HEK293 (cell line): ENCODE measurements around the gene DDX20.

Source experiments
- CTCF ChIA-PET: fragments of 350-600 bp; formaldehyde crosslinking; extraction: SDS; loops from one replicate; lab custom pipeline; 2021; ENCODE audit warnings: antibody characterized with exemption; lab: Yijun Ruan, JAX
- POLR2A ChIA-PET: fragments of 300-600 bp; formaldehyde crosslinking; extraction: SDS; loops from one replicate; lab custom pipeline; 2020; ENCODE audit warnings: antibody characterized with exemption, inconsistent platforms; lab: Yijun Ruan, JAX
- H3K27ac ChIP-seq: fragments of 200-500 bp; sonication (Bioruptor generic); 2 replicates; pipeline ENCODE4 v1.5.1; 2014; ENCODE audit warnings: low read depth, low read length, control low read depth, inconsistent platforms; ENCODE audit errors: extremely low read depth
- H3K36me3 ChIP-seq, 2 experiments: fragments of 200-500 bp in 1 of 2; sonication (Bioruptor generic) in 1 of 2; 1 replicate in 1 of 2; 2 replicates in 1 of 2; pipeline ENCODE4 v1.5.1; 2014 to 2017; ENCODE audit warnings: inconsistent platforms in 2 of 2, low read length in 2 of 2; ENCODE audit not compliant: control insufficient read depth in 2 of 2, insufficient read depth in 1 of 2
- H3K4me1 ChIP-seq: fragments of 200-500 bp; sonication (Bioruptor generic); 2 replicates; pipeline ENCODE4 v1.5.1; 2014; ENCODE audit warnings: mild to moderate bottlenecking, low read length, inconsistent platforms; ENCODE audit not compliant: control insufficient read depth, insufficient read depth
- H3K4me3 ChIP-seq: 2 replicates; pipeline ENCODE4 v1.5.1; 2011; ENCODE audit warnings: low read depth, mild to moderate bottlenecking, control low read depth, low read length, moderate library complexity
- H3K9me3 ChIP-seq: fragments of 200-500 bp; sonication (Bioruptor generic); 2 replicates; pipeline ENCODE4 v1.5.1; 2014; ENCODE audit warnings: low read depth, low read length, inconsistent platforms; ENCODE audit not compliant: control insufficient read depth, insufficient read depth
- EGR2 ChIP-seq: fragments of 450-650 bp; formaldehyde crosslinking; IDR thresholded peaks from 2 replicates; pipeline ENCODE4 v1.5.1; 2016; ENCODE audit warnings: low read depth, missing biosample characterization, missing genetic modification characterization
- GFI1B ChIP-seq: fragments of 450-650 bp; formaldehyde crosslinking; IDR thresholded peaks from 2 replicates; pipeline ENCODE4 v1.5.1; 2016; ENCODE audit warnings: missing biosample characterization, missing genetic modification characterization
- GLIS1 ChIP-seq: fragments of 450-650 bp; formaldehyde crosslinking; IDR thresholded peaks from 2 replicates; pipeline ENCODE4 v1.5.1; 2016; ENCODE audit warnings: missing biosample characterization, missing genetic modification characterization
- GLIS2 ChIP-seq: fragments of 450-650 bp; formaldehyde crosslinking; IDR thresholded peaks from 2 replicates; pipeline ENCODE4 v1.5.1; 2016; ENCODE audit warnings: missing biosample characterization, missing genetic modification characterization
- KLF8 ChIP-seq: fragments of 450-650 bp; formaldehyde crosslinking; IDR thresholded peaks from 2 replicates; pipeline ENCODE4 v1.5.1; 2016; ENCODE audit warnings: missing biosample characterization, missing genetic modification characterization
- OVOL3 ChIP-seq: fragments of 450-650 bp; formaldehyde crosslinking; IDR thresholded peaks from 2 replicates; pipeline ENCODE4 v1.5.1; 2016; ENCODE audit warnings: missing biosample characterization, missing genetic modification characterization
- TRIM28 ChIP-seq: IDR thresholded peaks from 2 replicates; pipeline ENCODE4 v1.6.1; 2011; ENCODE audit warnings: low read length, control low read depth, borderline replicate concordance
- ZBTB1 ChIP-seq: fragments of 450-650 bp; formaldehyde crosslinking; IDR thresholded peaks from 2 replicates; pipeline ENCODE4 v1.5.1; 2016; ENCODE audit warnings: missing biosample characterization, missing genetic modification characterization
- ZBTB17 ChIP-seq: fragments of 450-650 bp; formaldehyde crosslinking; IDR thresholded peaks from 2 replicates; pipeline ENCODE4 v1.5.1; 2016; ENCODE audit warnings: missing biosample characterization, missing genetic modification characterization
- ZBTB7A ChIP-seq: fragments of 450-650 bp; formaldehyde crosslinking; IDR thresholded peaks from 2 replicates; pipeline ENCODE4 v1.5.1; 2016; ENCODE audit warnings: low read depth, missing biosample characterization, missing genetic modification characterization
- ZBTB8A ChIP-seq: fragments of 450-650 bp; formaldehyde crosslinking; IDR thresholded peaks from 2 replicates; pipeline ENCODE4 v1.5.1; 2016; ENCODE audit warnings: missing biosample characterization, missing genetic modification characterization
- ZFHX2 ChIP-seq: fragments of 450-650 bp; formaldehyde crosslinking; conservative IDR thresholded peaks from 2 replicates; pipeline ENCODE4 v1.5.1; 2016; ENCODE audit warnings: missing biosample characterization, missing genetic modification characterization
- ZIC2 ChIP-seq: fragments of 450-650 bp; formaldehyde crosslinking; IDR thresholded peaks from 2 replicates; pipeline ENCODE4 v1.5.1; 2016; ENCODE audit warnings: missing biosample characterization, missing genetic modification characterization
- ZNF16 ChIP-seq: fragments of 450-650 bp; formaldehyde crosslinking; IDR thresholded peaks from 2 replicates; pipeline ENCODE4 v1.5.1; 2016; ENCODE audit warnings: low read depth, missing biosample characterization, missing genetic modification characterization
- ZNF366 ChIP-seq: fragments of 450-650 bp; formaldehyde crosslinking; conservative IDR thresholded peaks from 2 replicates; pipeline ENCODE4 v1.5.1; 2016; ENCODE audit warnings: missing biosample characterization, missing genetic modification characterization
- ZNF510 ChIP-seq: fragments of 450-650 bp; formaldehyde crosslinking; IDR thresholded peaks from 2 replicates; pipeline ENCODE4 v1.5.1; 2018; ENCODE audit warnings: mild to moderate bottlenecking, missing genetic modification characterization, missing biosample characterization; ENCODE audit not compliant: insufficient replicate concordance
- ZNF785 ChIP-seq: fragments of 450-650 bp; formaldehyde crosslinking; IDR thresholded peaks from 2 replicates; pipeline ENCODE4 v1.5.1; 2016; ENCODE audit warnings: missing biosample characterization, missing genetic modification characterization
- TF ChIP-seq, protein P1 (sequence below): IDR thresholded peaks from 2 replicates; pipeline ENCODE4 v1.6.1; 2011; ENCODE audit warnings: mild to moderate bottlenecking, low read depth, low read length, borderline replicate concordance
- TF ChIP-seq, protein P2 (sequence below): fragments of 450-650 bp; formaldehyde crosslinking; IDR thresholded peaks from 2 replicates; pipeline ENCODE4 v1.5.1; 2016; ENCODE audit warnings: missing biosample characterization, missing genetic modification characterization
- TF ChIP-seq, protein P3 (sequence below): fragments of 450-650 bp; formaldehyde crosslinking; IDR thresholded peaks from 2 replicates; pipeline ENCODE4 v1.5.1; 2017; ENCODE audit warnings: missing biosample characterization, missing genetic modification characterization

Gene DDX20

DNA sequence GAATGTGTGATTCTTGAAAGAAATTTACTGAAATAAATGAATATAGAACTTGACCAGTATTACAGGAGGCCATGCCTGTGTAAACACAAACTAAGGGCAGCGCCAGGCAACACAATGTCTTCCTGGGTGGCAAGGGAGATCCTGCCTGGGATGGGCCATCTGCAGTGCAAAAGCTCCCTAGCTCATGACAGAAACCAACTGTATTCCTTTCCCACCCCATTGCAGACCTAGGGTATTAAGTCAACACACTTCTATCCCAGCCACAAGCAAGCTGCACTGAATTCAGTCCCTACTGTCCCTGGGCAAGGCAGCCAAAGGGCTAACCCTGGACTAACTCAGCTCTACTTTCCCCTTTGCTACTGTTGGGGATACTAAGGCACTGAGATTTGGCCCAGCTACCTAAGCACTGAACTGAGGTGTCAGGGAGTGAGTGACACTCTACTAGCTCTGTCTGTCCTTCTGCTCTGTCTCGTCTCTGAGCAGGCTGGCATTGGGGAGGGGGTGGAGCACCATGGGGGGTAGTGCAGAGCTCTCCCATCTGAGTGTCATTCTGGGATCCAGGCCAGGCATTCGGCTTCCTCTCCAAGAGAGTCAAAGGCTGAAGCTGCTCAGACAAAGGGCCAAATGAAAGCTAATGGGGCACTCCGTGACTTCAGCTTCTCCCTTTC lies 19.0 kb upstream of the DDX20 start:
- no peak overlapping the region for H3K27ac ChIP-seq
- ChIA-PET CTCF (interaction anchor here (0.6 to 6.0 kb wide), 7 partner anchors 8 to 255 kb away, joined by 3 to 44 read pairs (median 7); no protein-coding TSS in a partner anchor), POLR2A (interaction anchor here (0.5 to 1.5 kb wide), 4 partner anchors 9 to 673 kb away, joined by 4 to 7 read pairs (median 4); partner anchors contain the start of gene DDX20)
- no peaks in the 10 kb centered on the region for H3K9me3 ChIP-seq
- TF ChIP-seq ZBTB7A (no peak), ZIC2 (tag by site-specific recombination) (no peak), ZNF510 (tag by site-specific recombination) (no peak), ZNF16 (tag by site-specific recombination) (no peak), ZBTB17 (tag by site-specific recombination) (peak; percentile 97), GLIS1 (tag by site-specific recombination) (peak; percentile 92), GLIS2 (peak; percentile 60), ZBTB8A (peak; percentile 33; the same call in 1 of the 2 replicates)
- TF ChIP-seq, protein P1, sequence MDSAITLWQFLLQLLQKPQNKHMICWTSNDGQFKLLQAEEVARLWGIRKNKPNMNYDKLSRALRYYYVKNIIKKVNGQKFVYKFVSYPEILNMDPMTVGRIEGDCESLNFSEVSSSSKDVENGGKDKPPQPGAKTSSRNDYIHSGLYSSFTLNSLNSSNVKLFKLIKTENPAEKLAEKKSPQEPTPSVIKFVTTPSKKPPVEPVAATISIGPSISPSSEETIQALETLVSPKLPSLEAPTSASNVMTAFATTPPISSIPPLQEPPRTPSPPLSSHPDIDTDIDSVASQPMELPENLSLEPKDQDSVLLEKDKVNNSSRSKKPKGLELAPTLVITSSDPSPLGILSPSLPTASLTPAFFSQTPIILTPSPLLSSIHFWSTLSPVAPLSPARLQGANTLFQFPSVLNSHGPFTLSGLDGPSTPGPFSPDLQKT, result no peak
- H3K36me3 ChIP-seq, result no peaks in the 10 kb centered on the region
- H3K4me3 ChIP-seq, result no peak overlapping the region
- peaks cover 21% of the 10 kb centered on the region for H3K4me1 ChIP-seq

DNA sequence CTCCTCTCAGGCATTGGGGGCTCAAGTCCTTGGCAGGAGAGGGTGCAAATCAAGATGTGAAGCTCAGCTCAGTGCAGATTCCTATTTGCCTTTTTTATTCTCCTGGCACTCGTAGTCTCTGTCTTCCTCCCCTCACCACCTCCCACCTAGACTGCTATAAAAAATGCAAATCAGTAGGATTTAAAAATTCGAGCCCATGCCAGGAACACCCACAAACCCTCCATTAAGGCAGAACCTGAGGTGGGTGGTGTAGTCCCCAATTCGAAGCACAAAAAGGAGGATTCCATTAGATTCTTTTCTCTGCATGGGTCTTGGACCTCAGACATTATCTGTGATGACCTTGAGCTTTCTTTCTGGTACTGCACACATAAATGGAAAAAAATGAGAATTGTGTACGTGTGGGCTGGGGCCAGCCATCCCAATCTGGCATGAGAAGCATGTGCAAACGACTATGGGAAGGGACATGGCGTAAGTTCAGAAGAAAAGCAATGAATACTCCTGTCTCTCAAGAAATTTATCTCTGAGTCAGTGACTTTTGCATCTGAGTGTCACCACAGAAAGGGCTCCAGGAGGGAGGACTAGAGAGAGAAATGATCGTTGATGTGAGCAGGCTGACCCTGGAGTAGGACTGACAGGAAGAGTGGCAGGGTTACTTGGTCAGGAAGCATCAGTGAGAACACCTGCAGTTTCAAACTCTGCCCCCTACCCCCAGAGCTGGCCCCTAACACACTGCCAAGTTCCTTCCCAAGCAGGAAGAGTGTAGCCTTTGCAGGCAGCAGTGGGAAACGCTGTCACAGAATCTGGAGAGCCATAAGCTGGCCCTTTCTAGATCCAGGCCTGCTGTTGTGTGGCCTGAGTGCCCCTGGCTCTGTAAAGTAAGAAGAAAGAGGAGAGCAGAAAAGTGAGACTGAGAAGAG lies 18.2 kb upstream of the DDX20 start:
- Histone ChIP-seq H3K27ac (peak overlapping the region; percentile 92; the same call in 1 of the 2 replicates), H3K4me3 (peak overlapping the region; percentile 57; the same call in 1 of the 2 replicates)

DNA sequence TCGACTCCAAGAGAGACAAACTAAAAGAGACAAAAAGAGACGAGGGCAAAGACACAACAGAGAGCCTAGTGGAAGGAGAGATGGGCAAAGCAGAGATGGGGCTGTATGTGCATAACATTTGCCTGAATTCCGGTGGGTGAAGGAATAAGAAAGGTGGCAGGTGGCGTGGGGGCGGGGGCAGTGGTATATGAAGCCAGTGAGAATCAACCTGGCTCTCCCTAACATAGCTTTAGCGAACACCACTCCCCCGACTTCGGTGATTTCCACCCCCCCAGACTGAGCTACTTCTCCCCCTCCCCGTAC lies 17.6 kb upstream of the DDX20 start:
- no peaks in the 10 kb centered on the region for H3K36me3 ChIP-seq
- 0 out of 2 replicates have a peak, but pooled peaks have one; percentile 10 for TF ChIP-seq ZNF366
- TF ChIP-seq, protein P2, sequence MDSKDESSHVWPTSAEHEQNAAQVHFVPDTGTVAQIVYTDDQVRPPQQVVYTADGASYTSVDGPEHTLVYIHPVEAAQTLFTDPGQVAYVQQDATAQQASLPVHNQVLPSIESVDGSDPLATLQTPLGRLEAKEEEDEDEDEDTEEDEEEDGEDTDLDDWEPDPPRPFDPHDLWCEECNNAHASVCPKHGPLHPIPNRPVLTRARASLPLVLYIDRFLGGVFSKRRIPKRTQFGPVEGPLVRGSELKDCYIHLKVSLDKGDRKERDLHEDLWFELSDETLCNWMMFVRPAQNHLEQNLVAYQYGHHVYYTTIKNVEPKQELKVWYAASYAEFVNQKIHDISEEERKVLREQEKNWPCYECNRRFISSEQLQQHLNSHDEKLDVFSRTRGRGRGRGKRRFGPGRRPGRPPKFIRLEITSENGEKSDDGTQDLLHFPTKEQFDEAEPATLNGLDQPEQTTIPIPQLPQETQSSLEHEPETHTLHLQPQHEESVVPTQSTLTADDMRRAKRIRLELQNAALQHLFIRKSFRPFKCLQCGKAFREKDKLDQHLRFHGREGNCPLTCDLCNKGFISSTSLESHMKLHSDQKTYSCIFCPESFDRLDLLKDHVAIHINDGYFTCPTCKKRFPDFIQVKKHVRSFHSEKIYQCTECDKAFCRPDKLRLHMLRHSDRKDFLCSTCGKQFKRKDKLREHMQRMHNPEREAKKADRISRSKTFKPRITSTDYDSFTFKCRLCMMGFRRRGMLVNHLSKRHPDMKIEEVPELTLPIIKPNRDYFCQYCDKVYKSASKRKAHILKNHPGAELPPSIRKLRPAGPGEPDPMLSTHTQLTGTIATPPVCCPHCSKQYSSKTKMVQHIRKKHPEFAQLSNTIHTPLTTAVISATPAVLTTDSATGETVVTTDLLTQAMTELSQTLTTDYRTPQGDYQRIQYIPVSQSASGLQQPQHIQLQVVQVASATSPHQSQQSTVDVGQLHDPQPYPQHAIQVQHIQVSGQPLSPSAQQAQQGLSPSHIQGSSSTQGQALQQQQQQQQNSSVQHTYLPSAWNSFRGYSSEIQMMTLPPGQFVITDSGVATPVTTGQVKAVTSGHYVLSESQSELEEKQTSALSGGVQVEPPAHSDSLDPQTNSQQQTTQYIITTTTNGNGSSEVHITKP (tag by site-specific recombination), result peak; percentile 16; the same call in 1 of the 2 replicates
- TF ChIP-seq OVOL3 (tag by site-specific recombination), result no peak
- peak; percentile 71 for TF ChIP-seq KLF8 (tag by site-specific recombination)
- TF ChIP-seq ZNF785 (tag by site-specific recombination), result no peak
- TF ChIP-seq, protein P3, sequence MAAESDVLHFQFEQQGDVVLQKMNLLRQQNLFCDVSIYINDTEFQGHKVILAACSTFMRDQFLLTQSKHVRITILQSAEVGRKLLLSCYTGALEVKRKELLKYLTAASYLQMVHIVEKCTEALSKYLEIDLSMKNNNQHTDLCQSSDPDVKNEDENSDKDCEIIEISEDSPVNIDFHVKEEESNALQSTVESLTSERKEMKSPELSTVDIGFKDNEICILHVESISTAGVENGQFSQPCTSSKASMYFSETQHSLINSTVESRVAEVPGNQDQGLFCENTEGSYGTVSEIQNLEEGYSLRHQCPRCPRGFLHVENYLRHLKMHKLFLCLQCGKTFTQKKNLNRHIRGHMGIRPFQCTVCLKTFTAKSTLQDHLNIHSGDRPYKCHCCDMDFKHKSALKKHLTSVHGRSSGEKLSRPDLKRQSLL (tag by site-specific recombination), result no peak
- peak overlapping the region; percentile 57 for H3K4me3 ChIP-seq
- ChIA-PET POLR2A (interaction anchor here (0.6 to 2.3 kb wide), 5 partner anchors 10 to 119 kb away, joined by 3 to 13 read pairs (median 7); partner anchors contain the start of genes DDX20 and RAP1A), CTCF (interaction anchor here (1.2 to 6.0 kb wide), 4 partner anchors 9 to 258 kb away, joined by 9 to 44 read pairs (median 22); no protein-coding TSS in a partner anchor)
- peak overlapping the region; percentile 92; the same call in 1 of the 2 replicates for H3K27ac ChIP-seq
- H3K4me1 ChIP-seq, result peaks cover 21% of the 10 kb centered on the region
- H3K9me3 ChIP-seq, result no peaks in the 10 kb centered on the region

More for the DNA sequence above, 18.2 kb upstream of the DDX20 start:
- Histone ChIP-seq H3K9me3 (no peaks in the 10 kb centered on the region), H3K4me1 (peaks cover 21% of the 10 kb centered on the region), H3K36me3 (no peaks in the 10 kb centered on the region)
- CTCF ChIA-PET, result interaction anchor here (0.6 to 6.0 kb wide), 7 partner anchors 9 to 257 kb away, joined by 3 to 44 read pairs (median 9); no protein-coding TSS in a partner anchor
- TF ChIP-seq ZBTB1 (tag by site-specific recombination), result no peak
- TF ChIP-seq TRIM28, result no peak
- TF ChIP-seq GFI1B (tag by site-specific recombination), result no peak
- TF ChIP-seq EGR2, result peak; percentile 84
- TF ChIP-seq GLIS1 (tag by site-specific recombination), result 0 out of 2 replicates have a peak, but pooled peaks have one; percentile 12
- TF ChIP-seq ZFHX2, result peak; percentile 84
- POLR2A ChIA-PET, result interaction anchor here (0.5 to 2.0 kb wide), 5 partner anchors 12 to 672 kb away, joined by 3 to 13 read pairs (median 4); partner anchors contain the start of genes DDX20 and RAP1A
